Daoy (cell line): Measurements from ENCODE around the gene EPHA10. TPM values are rescaled to one million over a fixed set of nuclear protein-coding genes. Genes with fewer than 3 reads are reported as not detected.

Source experiments
- DNase-seq: peaks from one replicate; pipeline ENCODE4 v3.0.0-alpha.2; 2015; ENCODE audit warnings: low read depth
- total RNA-seq: library from RNA; depleted of rRNA; stranded (reverse); fragments of >200 nt; shearing (Covaris generic); gene quantifications from 2 replicates; pipeline ENCODE4 v1.2.3, GENCODE V29; 2014

EPHA10 gene
- total RNA-seq, 1 experiment from 2014 or later, result not detected

GRCh38 chr1:37734629-37735591 is 30.0 kb downstream of the EPHA10 start:
- DNase-seq, result peak; percentile 44

GRCh38 chr1:37732111-37732780 is 32.7 kb downstream of the EPHA10 start:
- no peak for DNase-seq

GRCh38 chr1:37731312-37732019 is 33.5 kb downstream of the EPHA10 start:
- no peak for DNase-seq

GRCh38 chr1:37730376-37730775 is 34.5 kb downstream of the EPHA10 start:
- no peak for DNase-seq

- DNase-seq, result no peak
These were observed 36.5 kb downstream of the EPHA10 start for GRCh38 chr1:37728416-37728815.

- no peak for DNase-seq
These were observed 38.0 kb downstream of the EPHA10 start for GRCh38 chr1:37726751-37727585.

GRCh38 chr1:37725851-37726613 is 38.9 kb downstream of the EPHA10 start:
- DNase-seq, result no peak

- no peak for DNase-seq
These were observed 40.3 kb downstream of the EPHA10 start for GRCh38 chr1:37724575-37724974.

- peak; percentile 70 for DNase-seq
These were observed 41.4 kb downstream of the EPHA10 start for GRCh38 chr1:37723390-37724078.

GRCh38 chr1:37723072-37723389 is 41.9 kb downstream of the EPHA10 start:
- no peak for DNase-seq

- DNase-seq, result no peak
These were observed 42.5 kb downstream of the EPHA10 start for GRCh38 chr1:37722181-37723071.

GRCh38 chr1:37721565-37721964 is 43.4 kb downstream of the EPHA10 start:
- no peak for DNase-seq

GRCh38 chr1:37720231-37721130 is 44.4 kb downstream of the EPHA10 start:
- DNase-seq, result no peak

GRCh38 chr1:37719572-37720195 is 45.2 kb downstream of the EPHA10 start:
- DNase-seq, result no peak

- DNase-seq, result no peak
These were observed 45.9 kb downstream of the EPHA10 start for GRCh38 chr1:37718901-37719571.

GRCh38 chr1:37718181-37718900 is 46.6 kb downstream of the EPHA10 start:
- no peak for DNase-seq
